Neuronal stem cell (in vitro differentiated cells): ENCODE results near the gene EIF6.
"Not testable (repeated sequence)": the region's sequence is repeated elsewhere in the genome, so short reads cannot be mapped to it uniquely, and the experiment has no call there.

Source experiments
- DNase-seq: peaks from one replicate; pipeline ENCODE4 v3.0.0-alpha.2; 2013; ENCODE audit warnings: low spot score
- H2AFZ ChIP-seq: one replicate; pipeline ENCODE4 v1.6.1; 2013; ENCODE audit warnings: mild to moderate bottlenecking, low read length, inconsistent platforms
- H2AK5ac ChIP-seq: 2 replicates; pipeline ENCODE4 v1.6.1; 2013; ENCODE audit warnings: low read depth, mild to moderate bottlenecking, inconsistent platforms, low read length, moderate library complexity, mixed read lengths
- H2BK120ac ChIP-seq: 2 replicates; pipeline ENCODE4 v1.6.1; 2013; ENCODE audit warnings: low read depth, mild to moderate bottlenecking, inconsistent platforms, low read length, moderate library complexity, mixed read lengths
- H2BK12ac ChIP-seq: one replicate; pipeline ENCODE4 v1.6.1; 2013; ENCODE audit warnings: low read length, inconsistent platforms
- H2BK15ac ChIP-seq: 2 replicates; pipeline ENCODE4 v1.6.1; 2013; ENCODE audit warnings: mild to moderate bottlenecking, low read length, inconsistent platforms, mixed read lengths
- H2BK5ac ChIP-seq: one replicate; pipeline ENCODE4 v1.6.1; 2013; ENCODE audit warnings: inconsistent platforms, mild to moderate bottlenecking, low read length, moderate library complexity
- H3K14ac ChIP-seq: one replicate; pipeline ENCODE4 v1.6.1; 2013; ENCODE audit warnings: low read length, inconsistent platforms
- H3K18ac ChIP-seq: 2 replicates; pipeline ENCODE4 v1.6.1; 2013; ENCODE audit warnings: low read length, inconsistent platforms
- H3K23ac ChIP-seq: 2 replicates; pipeline ENCODE4 v1.6.1; 2013; ENCODE audit warnings: low read depth, mild to moderate bottlenecking, mixed read lengths, low read length, inconsistent platforms; ENCODE audit not compliant: poor library complexity
- H3K27ac ChIP-seq: replicated peaks from 3 replicates; pipeline ENCODE4 v1.5.1; 2013; ENCODE audit warnings: low read length, inconsistent platforms
- H3K27me3 ChIP-seq, 3 experiments: 2 replicates each; pipeline ENCODE4 v1.6.1; 2013; ENCODE audit warnings: low read length in 3 of 3, mild to moderate bottlenecking in 2 of 3, inconsistent platforms in 1 of 3, low read depth in 1 of 3, mixed read lengths in 1 of 3, moderate library complexity in 1 of 3; ENCODE audit not compliant: control insufficient read depth in 3 of 3, insufficient read depth in 3 of 3
- H3K36me3 ChIP-seq, 2 donors: replicated peaks in 1 of 2; 2 replicates each; pipeline ENCODE4 v1.6.1; 2013; ENCODE audit warnings: low read length in 2 of 2; ENCODE audit not compliant: control insufficient read depth in 2 of 2, insufficient read depth in 2 of 2
- H3K4ac ChIP-seq: 2 replicates; pipeline ENCODE4 v1.6.1; 2013; ENCODE audit warnings: inconsistent platforms, mild to moderate bottlenecking, low read length, moderate library complexity
- H3K4me1 ChIP-seq, 2 donors: 1 replicate in 1 of 2; 2 replicates in 1 of 2; pipeline ENCODE4 v1.6.1; 2013; ENCODE audit warnings: low read length in 2 of 2, low read depth in 1 of 2; ENCODE audit not compliant: control insufficient read depth in 2 of 2, insufficient read depth in 1 of 2
- H3K4me2 ChIP-seq: one replicate; pipeline ENCODE4 v1.6.1; 2013; ENCODE audit warnings: mild to moderate bottlenecking, low read length, inconsistent platforms; ENCODE audit not compliant: insufficient read depth, poor library complexity, severe bottlenecking
- H3K4me3 ChIP-seq, 2 donors: 2 replicates each; pipeline ENCODE4 v1.5.1; 2013; ENCODE audit warnings: low read length in 2 of 2, mild to moderate bottlenecking in 2 of 2, inconsistent platforms in 1 of 2, moderate library complexity in 1 of 2
- H3K79me1 ChIP-seq: one replicate; pipeline ENCODE4 v1.6.1; 2013; ENCODE audit warnings: low read depth, mild to moderate bottlenecking, inconsistent platforms, low read length, moderate library complexity
- H3K9ac ChIP-seq: one replicate; pipeline ENCODE4 v1.6.1; 2013; ENCODE audit warnings: mild to moderate bottlenecking, low read depth, low read length, inconsistent platforms; ENCODE audit not compliant: poor library complexity
- H3K9me3 ChIP-seq, 2 donors: replicated peaks in 1 of 2; 2 replicates each; pipeline versions ENCODE3 to v1.6.1; 2013; ENCODE audit warnings: low read length in 2 of 2, mild to moderate bottlenecking in 2 of 2, inconsistent platforms in 1 of 2, low read depth in 1 of 2, mixed read lengths in 1 of 2, moderate library complexity in 1 of 2; ENCODE audit not compliant: control insufficient read depth in 2 of 2, insufficient read depth in 1 of 2
- H4K8ac ChIP-seq: one replicate; pipeline ENCODE4 v1.6.1; 2013; ENCODE audit warnings: low read depth, mild to moderate bottlenecking, inconsistent platforms, low read length, moderate library complexity
- H4K91ac ChIP-seq: one replicate; pipeline ENCODE4 v1.6.1; 2013; ENCODE audit warnings: low read length, low read depth, mild to moderate bottlenecking, inconsistent platforms; ENCODE audit not compliant: poor library complexity
- WGBS, 2 donors: extraction: QIAGEN DNeasy Blood & Tissue Kit; methylation state at CpG; one replicate each; pipeline ENCODE4 v1.1.7; 2013; ENCODE audit warnings: missing lambda C conversion rate in 2 of 2, mixed read lengths in 1 of 2; ENCODE audit not compliant: insufficient read length in 2 of 2, insufficient replicate concordance in 1 of 2; ENCODE audit errors: extremely low coverage in 2 of 2; 5-methylcytosine and 5-hydroxymethylcytosine counted together

EIF6 gene

DNA sequence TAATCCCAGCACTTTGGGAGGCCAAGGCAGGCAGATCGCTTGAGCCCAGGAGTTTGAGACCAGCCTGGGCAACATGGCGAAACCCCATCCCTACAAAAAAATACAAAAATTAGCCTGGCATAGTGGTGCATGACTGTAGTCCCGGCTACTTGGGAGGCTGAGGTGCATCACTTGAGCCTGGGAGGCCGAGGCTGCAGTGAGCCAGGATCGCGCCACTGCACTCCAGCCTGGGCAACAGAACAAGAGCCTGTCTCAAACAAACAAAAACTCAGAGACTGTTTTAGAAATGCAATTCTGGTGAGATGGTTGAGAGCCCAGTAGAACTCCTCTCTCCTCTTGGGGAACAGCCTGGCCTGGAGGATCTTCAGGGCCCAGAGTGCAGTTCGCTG, 31.1 kb upstream of the EIF6 start:
- H2BK15ac ChIP-seq, H2AK5ac ChIP-seq, H3K27me3 ChIP-seq, H3K9me3 ChIP-seq, H3K79me1 ChIP-seq, H2BK5ac ChIP-seq, H2BK12ac ChIP-seq, H3K23ac ChIP-seq, H3K4ac ChIP-seq, H3K14ac ChIP-seq, H4K91ac ChIP-seq, H3K27ac ChIP-seq, H3K4me2 ChIP-seq, H3K9ac ChIP-seq, H3K36me3 ChIP-seq, DNase-seq, H3K4me3 ChIP-seq, H3K18ac ChIP-seq, H2BK120ac ChIP-seq, H4K8ac ChIP-seq: not testable (repeated sequence)
- WGBS, 2 donors, result no CpG with 5 or more reads among the region's 7 CpGs
- peaks cover 3 to 14% of the 10 kb centered on the region in 2 donors for H3K4me1 ChIP-seq
- H2AFZ ChIP-seq, result peak overlapping the region; percentile 22

DNA sequence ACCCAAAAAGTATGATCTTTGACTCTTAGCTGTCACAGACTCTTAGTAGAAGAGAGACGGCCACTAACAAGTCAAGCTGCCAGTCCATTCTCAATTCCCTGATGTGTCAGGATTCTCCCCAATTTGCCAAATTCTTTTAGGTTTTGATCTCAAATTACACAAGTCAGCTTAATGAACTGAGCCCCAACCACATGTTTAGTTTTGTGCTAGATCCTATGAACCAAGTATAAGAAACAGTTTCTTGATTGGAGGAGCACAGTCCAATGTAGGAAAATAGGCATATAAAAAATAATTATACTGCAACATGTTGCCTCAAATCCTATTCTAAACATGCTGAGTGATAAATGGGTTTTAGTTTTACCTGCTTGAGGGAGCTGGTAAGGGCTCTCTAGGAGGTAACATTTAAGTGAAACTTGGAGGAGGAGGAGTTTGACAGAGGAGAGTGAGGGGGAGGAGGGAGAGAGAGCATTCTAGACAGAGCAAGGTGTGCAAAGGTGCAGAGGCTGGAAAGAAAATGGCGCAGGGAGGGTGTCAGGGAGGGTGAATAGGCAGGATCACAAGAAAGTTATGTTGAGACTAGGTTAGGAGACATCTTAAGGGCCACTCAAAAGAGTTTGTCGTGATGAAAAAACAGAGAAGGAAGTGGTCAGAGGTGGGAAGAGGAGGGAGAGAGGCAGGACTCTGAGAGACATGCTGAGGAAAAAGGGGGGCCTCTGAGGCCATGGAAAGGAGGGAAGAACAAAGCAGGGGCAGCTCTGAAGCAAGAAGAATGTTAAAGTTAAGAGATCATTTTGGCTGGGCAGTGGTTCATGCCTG, 30.5 kb upstream of the EIF6 start:
- no peak overlapping the region for H3K4me2 ChIP-seq
- H3K36me3 ChIP-seq, result peaks cover 0 to 4% of the 10 kb centered on the region in 2 donors
- H3K14ac ChIP-seq, result no peak overlapping the region
- no peak overlapping the region for H2BK12ac ChIP-seq
- H2BK120ac ChIP-seq, result no peak overlapping the region
- no peak for DNase-seq
- no CpG with 5 or more reads among the region's 3 CpGs for WGBS, 2 donors
- no peak overlapping the region for H4K8ac ChIP-seq
- peaks cover 3 to 9% of the 10 kb centered on the region in 2 donors for H3K4me1 ChIP-seq
- no peak overlapping the region for H4K91ac ChIP-seq
- H2AFZ ChIP-seq, result peak overlapping the region; percentile 22
- no peak overlapping the region for H3K4me3 ChIP-seq
- no peak overlapping the region for H3K18ac ChIP-seq
- H2AK5ac ChIP-seq, result no peak overlapping the region
- H3K79me1 ChIP-seq, result no peaks in the 10 kb centered on the region
- no peak overlapping the region for H2BK5ac ChIP-seq
- H3K9ac ChIP-seq, result no peak overlapping the region
- H3K27ac ChIP-seq, result no peak overlapping the region
- H3K23ac ChIP-seq, result no peak overlapping the region
- H3K4ac ChIP-seq, result no peak overlapping the region
- H3K9me3 ChIP-seq, result no peaks in the 10 kb centered on the region
- H3K27me3 ChIP-seq, result peaks cover 0 to 1% (median 0%) of the 10 kb centered on the region in 3 experiments
- H2BK15ac ChIP-seq, result no peak overlapping the region

- Histone ChIP-seq H3K4me2 (no peak overlapping the region), H2BK15ac (no peak overlapping the region), H3K9ac (no peak overlapping the region), H2AK5ac (no peak overlapping the region), H3K4me1 (peaks cover 3 to 5% of the 10 kb centered on the region in 2 donors), H3K9me3 (no peaks in the 10 kb centered on the region), H3K4ac (no peak overlapping the region), H2BK120ac (no peak overlapping the region), H2AFZ (no peak overlapping the region), H3K18ac (no peak overlapping the region), H3K36me3 (peaks cover 0 to 4% of the 10 kb centered on the region in 2 donors), H3K27ac (no peak overlapping the region), H3K79me1 (no peaks in the 10 kb centered on the region), H2BK12ac (no peak overlapping the region), H4K8ac (no peak overlapping the region), H3K4me3 (no peak overlapping the region), H4K91ac (no peak overlapping the region), H3K27me3 (peaks cover 0 to 1% (median 0%) of the 10 kb centered on the region in 3 experiments), H3K14ac (no peak overlapping the region), H2BK5ac (no peak overlapping the region), H3K23ac (no peak overlapping the region)
- DNase-seq, result no peak
- no CpG with 5 or more reads among the region's 1 CpG for WGBS, 2 donors
Measured at GRCh38 chr20:35312318-35312717, 27.7 kb upstream of the EIF6 start.

DNA sequence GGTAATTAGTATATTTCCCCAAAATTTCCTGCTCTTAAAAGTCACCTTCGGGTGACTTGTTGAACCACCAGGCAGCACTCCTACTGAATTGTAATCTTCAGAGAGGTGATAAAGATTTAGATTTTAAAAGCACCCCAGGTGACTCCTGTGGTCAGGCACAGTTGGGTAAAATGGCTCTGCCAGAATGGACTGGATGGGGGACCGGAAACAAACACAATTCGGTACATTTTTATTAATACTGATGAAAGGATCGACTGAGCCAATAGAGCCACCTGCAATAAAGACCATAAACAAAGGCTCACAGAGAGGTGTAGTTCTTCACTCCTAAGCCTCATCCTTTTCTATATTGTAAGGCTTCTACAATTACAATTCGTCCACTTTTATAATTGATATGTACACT, 27.2 kb upstream of the EIF6 start:
- DNase-seq, result no peak
- no peak overlapping the region for H2BK15ac ChIP-seq
- no peak overlapping the region for H3K14ac ChIP-seq
- no peaks in the 10 kb centered on the region for H3K9me3 ChIP-seq
- peaks cover 0 to 1% (median 0%) of the 10 kb centered on the region in 3 experiments for H3K27me3 ChIP-seq
- WGBS, 2 donors, result no CpG with 5 or more reads among the region's 5 CpGs
- H4K8ac ChIP-seq, result no peak overlapping the region
- H3K79me1 ChIP-seq, result no peaks in the 10 kb centered on the region
- H2BK12ac ChIP-seq, result no peak overlapping the region
- H3K4ac ChIP-seq, result no peak overlapping the region
- no peak overlapping the region for H3K23ac ChIP-seq
- H2BK5ac ChIP-seq, result no peak overlapping the region
- H3K36me3 ChIP-seq, result peaks cover 0 to 4% of the 10 kb centered on the region in 2 donors
- no peak overlapping the region for H3K4me2 ChIP-seq
- H2AFZ ChIP-seq, result no peak overlapping the region
- no peak overlapping the region for H2AK5ac ChIP-seq
- H2BK120ac ChIP-seq, result no peak overlapping the region
- H3K4me1 ChIP-seq, result peaks cover 3 to 5% of the 10 kb centered on the region in 2 donors
- no peak overlapping the region for H3K4me3 ChIP-seq
- H4K91ac ChIP-seq, result no peak overlapping the region
- H3K18ac ChIP-seq, result no peak overlapping the region
- no peak overlapping the region for H3K27ac ChIP-seq
- H3K9ac ChIP-seq, result no peak overlapping the region
